ENCODE data around the gene TRAPPC4.
"Not testable (repeated sequence)": the region's sequence is repeated elsewhere in the genome, so short reads cannot be mapped to it uniquely, and the experiment has no call there.

TRAPPC4 gene

GRCh38 chr11:119034813-119035212 is 16.2 kb downstream of the TRAPPC4 start:
- in situ Hi-C loops (cut with MboI; ENCODE audit: low pct_unique_long_range_greater_than_20kb, low sequenced_read_pairs, unreplicated experiment): no loop called here
- TF ChIP-seq CTCF (IDR thresholded peaks at IDR 0.05; ENCODE audit: extremely low read depth, insufficient read depth, missing control alignments): no peak
- DNase-seq (ENCODE audit: low spot score): no peak

GRCh38 chr11:119038884-119039283 is 20.3 kb downstream of the TRAPPC4 start:
- in situ Hi-C loops (cut with MboI; ENCODE audit: low pct_unique_long_range_greater_than_20kb, low sequenced_read_pairs, unreplicated experiment): no loop called here
- TF ChIP-seq CTCF (IDR thresholded peaks at IDR 0.05; ENCODE audit: extremely low read depth, insufficient read depth, missing control alignments): no peak
- DNase-seq (ENCODE audit: low spot score): no peak

GRCh38 chr11:119039471-119039870 is 20.9 kb downstream of the TRAPPC4 start:
- in situ Hi-C loops (cut with MboI; ENCODE audit: low pct_unique_long_range_greater_than_20kb, low sequenced_read_pairs, unreplicated experiment); DNase-seq (ENCODE audit: low spot score): not testable (repeated sequence)

- no peak for DNase-seq (ENCODE audit: low spot score)
- TF ChIP-seq CTCF (IDR thresholded peaks at IDR 0.05; ENCODE audit: extremely low read depth, insufficient read depth, missing control alignments): no peak
- in situ Hi-C loops (cut with MboI; ENCODE audit: low pct_unique_long_range_greater_than_20kb, low sequenced_read_pairs, unreplicated experiment): no loop called here
Measured at GRCh38 chr11:119041821-119042514, 23.4 kb downstream of the TRAPPC4 start.

- no peak for DNase-seq (ENCODE audit: low spot score)
- no peak for TF ChIP-seq CTCF (IDR thresholded peaks at IDR 0.05; ENCODE audit: extremely low read depth, insufficient read depth, missing control alignments)
Measured at GRCh38 chr11:119042927-119043326, 24.4 kb downstream of the TRAPPC4 start.

GRCh38 chr11:119044708-119045107 is 26.1 kb downstream of the TRAPPC4 start:
- no peak for TF ChIP-seq CTCF (IDR thresholded peaks at IDR 0.05; ENCODE audit: extremely low read depth, insufficient read depth, missing control alignments)
- DNase-seq (ENCODE audit: low spot score): no peak
- in situ Hi-C loops (cut with MboI; ENCODE audit: low pct_unique_long_range_greater_than_20kb, low sequenced_read_pairs, unreplicated experiment): no loop called here

More at GRCh38 chr11:119042927-119043326, 24.4 kb downstream of the TRAPPC4 start:
- in situ Hi-C loops (cut with MboI; ENCODE audit: low pct_unique_long_range_greater_than_20kb, low sequenced_read_pairs, unreplicated experiment): no loop called here

GRCh38 chr11:119046489-119046888 is 27.9 kb downstream of the TRAPPC4 start:
- DNase-seq (ENCODE audit: low spot score): no peak
- TF ChIP-seq CTCF (IDR thresholded peaks at IDR 0.05; ENCODE audit: extremely low read depth, insufficient read depth, missing control alignments): no peak
- in situ Hi-C loops (cut with MboI; ENCODE audit: low pct_unique_long_range_greater_than_20kb, low sequenced_read_pairs, unreplicated experiment): no loop called here

All from GM13977 (cell line).